Tibial nerve (tissue), 3 donors: ENCODE measurements around the gene RBMS3.

Source experiments
- CTCF ChIP-seq, 5 experiments: fragments of 200-600 bp in 3 of 5; fragments of 450-650 bp in 2 of 5; sonication (generic) in 3 of 5; IDR thresholded peaks; one replicate each; pipeline ENCODE4 v1.5.1; 2016 to 2019; ENCODE audit warnings: antibody characterized with exemption in 5 of 5, mild to moderate bottlenecking in 3 of 5, moderate library complexity in 2 of 5
- POLR2A ChIP-seq, 2 donors: fragments of 450-650 bp; IDR thresholded peaks; one replicate each; pipeline ENCODE4 v1.6.1; 2017; ENCODE audit warnings: antibody characterized with exemption in 2 of 2, mild to moderate bottlenecking in 2 of 2, moderate library complexity in 2 of 2

- TF ChIP-seq CTCF (IDR thresholded peaks at IDR 0.05), result no peak
- no peak for TF ChIP-seq POLR2A (IDR thresholded peaks at IDR 0.05)
Measured at GRCh38 chr3:29319262-29319661, 38.4 kb downstream of the RBMS3 start.
